Thoracic aorta (tissue), 2 donors: ENCODE measurements around the gene PRSS1. TPM values are rescaled to one million over a fixed set of nuclear protein-coding genes. Genes with fewer than 3 reads are reported as not detected.

Experiments
- ATAC-seq: fragments of 150-250 bp; one replicate; pipeline ENCODE4 v1.8.0; 2017; ENCODE audit warnings: low read depth; ENCODE audit not compliant: insufficient number of reproducible peaks, low FRiP score
- DNase-seq: peaks from one replicate; pipeline ENCODE4 v3.0.0-alpha.2; 2020; ENCODE audit warnings: low spot score
- H3K27ac ChIP-seq, 2 donors: fragments of 200-600 bp; sonication (generic); 1 replicate in 1 of 2; 2 replicates in 1 of 2; pipeline ENCODE4 v1.5.1; 2016; ENCODE audit warnings: mild to moderate bottlenecking in 2 of 2, moderate library complexity in 2 of 2
- H3K27me3 ChIP-seq: fragments of 200-600 bp; sonication (generic); replicated peaks from 2 replicates; pipeline ENCODE4 v1.6.0; 2016; ENCODE audit warnings: mild to moderate bottlenecking; ENCODE audit not compliant: insufficient read depth
- H3K36me3 ChIP-seq: fragments of 200-600 bp; sonication (generic); one replicate; pipeline ENCODE4 v1.5.1; 2016
- H3K4me1 ChIP-seq, 2 donors: fragments of 200-600 bp; sonication (generic); 1 replicate in 1 of 2; 2 replicates in 1 of 2; pipeline versions ENCODE4 v1.5.1 to v1.6.0; 2016; ENCODE audit warnings: low read depth in 2 of 2, mild to moderate bottlenecking in 1 of 2; ENCODE audit not compliant: control insufficient read depth in 1 of 2
- H3K4me3 ChIP-seq: fragments of 200-600 bp; sonication (generic); 2 replicates; pipeline ENCODE4 v1.5.1; 2016; ENCODE audit warnings: mild to moderate bottlenecking
- H3K9me3 ChIP-seq: fragments of 200-600 bp; sonication (generic); 2 replicates; pipeline ENCODE4 v1.5.1; 2016
- CTCF ChIP-seq: fragments of 200-600 bp; sonication (generic); IDR thresholded peaks from one replicate; pipeline ENCODE4 v1.5.1; 2019; ENCODE audit warnings: antibody characterized with exemption
- total RNA-seq, 2 donors: library from RNA; depleted of rRNA; stranded (reverse); fragments of >200 nt; gene quantifications; one replicate each; pipeline versions ENCODE4 v1.1.0 to v1.2.3, GENCODE V29; 2016

The PRSS1 gene
- total RNA-seq, 2 donors from 2014 or later: 5.1 to 16.9 TPM

- no peak overlapping the region for H3K4me3 ChIP-seq
- ATAC-seq: no peak
- H3K36me3 ChIP-seq: no peaks in the 10 kb centered on the region
- no peak for DNase-seq
- TF ChIP-seq CTCF: no peak
- no peaks in the 10 kb centered on the region for H3K4me1 ChIP-seq
- no peaks in the 10 kb centered on the region for H3K27me3 ChIP-seq
- H3K9me3 ChIP-seq: no peaks in the 10 kb centered on the region
- H3K27ac ChIP-seq: no peak overlapping the region
Observed at GRCh38 chr7:142789441-142789840, 40.2 kb downstream of the PRSS1 start.

- DNase-seq (no peak), ATAC-seq (no peak)
- no peak for TF ChIP-seq CTCF
- Histone ChIP-seq H3K4me3 (no peak overlapping the region), H3K36me3 (no peaks in the 10 kb centered on the region), H3K27me3 (no peaks in the 10 kb centered on the region), H3K4me1 (no peaks in the 10 kb centered on the region), H3K27ac (no peak overlapping the region), H3K9me3 (no peaks in the 10 kb centered on the region)
Observed at GRCh38 chr7:142790056-142790455, 40.8 kb downstream of the PRSS1 start.

GRCh38 chr7:142790555-142790954, 41.3 kb downstream of the PRSS1 start:
- no peak for TF ChIP-seq CTCF
- H3K27ac ChIP-seq: no peak overlapping the region
- H3K36me3 ChIP-seq: no peaks in the 10 kb centered on the region
- H3K4me1 ChIP-seq: no peaks in the 10 kb centered on the region
- no peaks in the 10 kb centered on the region for H3K27me3 ChIP-seq
- no peaks in the 10 kb centered on the region for H3K9me3 ChIP-seq
- ATAC-seq: no peak
- no peak for DNase-seq
- no peak overlapping the region for H3K4me3 ChIP-seq

- no peaks in the 10 kb centered on the region for H3K27me3 ChIP-seq
- no peak for ATAC-seq
- no peak for TF ChIP-seq CTCF
Observed at GRCh38 chr7:142791502-142791901, 42.2 kb downstream of the PRSS1 start.

GRCh38 chr7:142792129-142792528, 42.9 kb downstream of the PRSS1 start:
- Histone ChIP-seq H3K9me3 (no peaks in the 10 kb centered on the region), H3K36me3 (no peaks in the 10 kb centered on the region), H3K27me3 (peaks cover under 1% of the 10 kb centered on the region), H3K27ac (no peak overlapping the region), H3K4me3 (no peak overlapping the region), H3K4me1 (peaks cover 5 to 10% of the 10 kb centered on the region in 2 donors)
- DNase-seq (no peak), ATAC-seq (no peak)
- no peak for TF ChIP-seq CTCF

More at GRCh38 chr7:142791502-142791901, 42.2 kb downstream of the PRSS1 start:
- Histone ChIP-seq H3K27ac (no peak overlapping the region), H3K4me3 (no peak overlapping the region), H3K36me3 (no peaks in the 10 kb centered on the region), H3K4me1 (peaks cover 0 to 4% of the 10 kb centered on the region in 2 donors), H3K9me3 (no peaks in the 10 kb centered on the region)
- DNase-seq: no peak
